Nephron (organoid): ENCODE data around the gene ACVR1B.
A peak's percentile ranks its signal among the peaks of the same experiment; 100 is the strongest.

Experiments
- H3K27ac Mint-ChIP-seq, 3 experiments: 2 replicates each; pipeline ENCODE4 v1.8.0; 2020; ENCODE audit warnings: mixed read lengths in 3 of 3, mild to moderate bottlenecking in 2 of 3, moderate library complexity in 1 of 3
- H3K27me3 Mint-ChIP-seq: 2 replicates; pipeline ENCODE4 v1.8.0; 2021; ENCODE audit warnings: low read depth, mild to moderate bottlenecking, moderate library complexity, mixed read lengths
- H3K36me3 Mint-ChIP-seq: 2 replicates; pipeline ENCODE4 v1.8.0; 2020; ENCODE audit warnings: low read depth, mixed read lengths
- H3K4me1 Mint-ChIP-seq: 2 replicates; pipeline ENCODE4 v1.8.0; 2020; ENCODE audit warnings: mixed read lengths
- H3K4me3 Mint-ChIP-seq, 3 experiments: 2 replicates each; pipeline ENCODE4 v1.8.0; 2020; ENCODE audit warnings: mild to moderate bottlenecking in 3 of 3, mixed read lengths in 3 of 3, moderate library complexity in 2 of 3
- H3K9me3 Mint-ChIP-seq: 2 replicates; pipeline ENCODE4 v1.8.0; 2020; ENCODE audit warnings: mixed read lengths
- TF ChIP-seq, protein P1 (sequence below), 3 experiments: fragments of 200-600 bp; sonication (generic); IDR thresholded peaks; one replicate each; pipeline ENCODE4 v1.5.0; 2021; ENCODE audit warnings: antibody characterized with exemption in 3 of 3; ENCODE audit not compliant: unreplicated experiment in 3 of 3

ACVR1B gene

GRCh38 chr12:51922146-51922545 lies 29.4 kb upstream of the ACVR1B start:
- H3K36me3 Mint-ChIP-seq = no peaks in the 10 kb centered on the region
- TF ChIP-seq, protein P1, sequence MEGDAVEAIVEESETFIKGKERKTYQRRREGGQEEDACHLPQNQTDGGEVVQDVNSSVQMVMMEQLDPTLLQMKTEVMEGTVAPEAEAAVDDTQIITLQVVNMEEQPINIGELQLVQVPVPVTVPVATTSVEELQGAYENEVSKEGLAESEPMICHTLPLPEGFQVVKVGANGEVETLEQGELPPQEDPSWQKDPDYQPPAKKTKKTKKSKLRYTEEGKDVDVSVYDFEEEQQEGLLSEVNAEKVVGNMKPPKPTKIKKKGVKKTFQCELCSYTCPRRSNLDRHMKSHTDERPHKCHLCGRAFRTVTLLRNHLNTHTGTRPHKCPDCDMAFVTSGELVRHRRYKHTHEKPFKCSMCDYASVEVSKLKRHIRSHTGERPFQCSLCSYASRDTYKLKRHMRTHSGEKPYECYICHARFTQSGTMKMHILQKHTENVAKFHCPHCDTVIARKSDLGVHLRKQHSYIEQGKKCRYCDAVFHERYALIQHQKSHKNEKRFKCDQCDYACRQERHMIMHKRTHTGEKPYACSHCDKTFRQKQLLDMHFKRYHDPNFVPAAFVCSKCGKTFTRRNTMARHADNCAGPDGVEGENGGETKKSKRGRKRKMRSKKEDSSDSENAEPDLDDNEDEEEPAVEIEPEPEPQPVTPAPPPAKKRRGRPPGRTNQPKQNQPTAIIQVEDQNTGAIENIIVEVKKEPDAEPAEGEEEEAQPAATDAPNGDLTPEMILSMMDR (IDR thresholded peaks at IDR 0.05; ENCODE audit: unreplicated experiment in 3 of 3) = no peak
- H3K9me3 Mint-ChIP-seq = no peaks in the 10 kb centered on the region
- no peak overlapping the region for H3K4me3 Mint-ChIP-seq
- H3K27me3 Mint-ChIP-seq = peaks cover 5% of the 10 kb centered on the region
- peaks cover 72% of the 10 kb centered on the region for H3K4me1 Mint-ChIP-seq
- H3K27ac Mint-ChIP-seq = peak overlapping the region in 2 of 3 experiments; percentile 50 to 79

- Mint-ChIP-seq H3K4me1 (peaks cover 64% of the 10 kb centered on the region), H3K4me3 (no peak overlapping the region), H3K9me3 (no peaks in the 10 kb centered on the region), H3K27ac (peak overlapping the region in 2 of 3 experiments; percentile 50 to 79), H3K27me3 (peaks cover 5% of the 10 kb centered on the region), H3K36me3 (no peaks in the 10 kb centered on the region)
- TF ChIP-seq, protein P1 (IDR thresholded peaks at IDR 0.05; ENCODE audit: unreplicated experiment in 3 of 3) = no peak
These were observed 28.6 kb upstream of the ACVR1B start for GRCh38 chr12:51922762-51923505.

- Mint-ChIP-seq H3K4me1 (peaks cover 57% of the 10 kb centered on the region), H3K4me3 (no peak overlapping the region), H3K27ac (no peak overlapping the region), H3K9me3 (no peaks in the 10 kb centered on the region), H3K27me3 (peaks cover 5% of the 10 kb centered on the region), H3K36me3 (no peaks in the 10 kb centered on the region)
- TF ChIP-seq, protein P1 (IDR thresholded peaks at IDR 0.05; ENCODE audit: unreplicated experiment in 3 of 3) = peak; percentile 65 to 78 (median 69)
These were observed 27.8 kb upstream of the ACVR1B start for GRCh38 chr12:51923506-51924365.

DNA sequence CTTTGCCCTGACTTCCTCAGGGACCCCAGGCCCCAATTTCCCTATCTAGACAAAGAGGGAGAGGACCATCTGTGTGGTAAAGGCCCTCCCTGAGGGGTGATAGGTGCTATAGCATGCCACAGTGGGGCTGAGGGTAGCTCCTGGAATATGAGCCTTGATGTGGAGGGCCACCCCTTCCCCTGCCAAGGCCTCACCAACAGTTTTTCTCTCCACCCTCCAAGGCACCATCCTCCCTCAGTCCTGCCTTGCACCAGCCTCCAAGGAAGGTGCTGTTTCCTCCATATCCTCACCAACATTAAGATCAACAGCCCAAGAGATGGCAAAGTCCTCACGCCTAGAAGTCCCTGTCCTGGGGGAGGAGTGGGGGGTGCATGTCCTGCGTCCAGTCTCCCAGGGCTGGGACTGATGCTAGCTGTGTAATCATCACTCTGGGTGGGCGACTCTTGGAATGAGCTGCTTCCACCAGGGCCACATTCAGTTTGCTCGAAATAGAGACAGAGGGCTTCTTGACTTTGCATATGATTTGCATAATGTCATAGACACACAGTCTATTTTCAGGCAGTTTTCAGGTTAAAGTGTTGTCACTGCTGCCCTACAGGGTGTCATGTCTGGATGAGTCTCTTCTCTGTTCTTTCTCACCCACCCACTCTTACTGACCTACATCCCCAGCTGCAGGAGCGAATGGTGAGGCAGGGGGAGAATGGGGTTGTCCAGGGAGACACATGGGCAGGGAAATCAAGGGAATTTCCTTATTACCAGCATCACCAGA lies 26.8 kb upstream of the ACVR1B start:
- H3K9me3 Mint-ChIP-seq = no peaks in the 10 kb centered on the region
- no peak overlapping the region for H3K4me3 Mint-ChIP-seq
- no peaks in the 10 kb centered on the region for H3K36me3 Mint-ChIP-seq
- peaks cover 50% of the 10 kb centered on the region for H3K4me1 Mint-ChIP-seq
- H3K27me3 Mint-ChIP-seq = peaks cover 5% of the 10 kb centered on the region
- H3K27ac Mint-ChIP-seq = no peak overlapping the region
- TF ChIP-seq, protein P1 (IDR thresholded peaks at IDR 0.05; ENCODE audit: unreplicated experiment in 3 of 3) = no peak

DNA sequence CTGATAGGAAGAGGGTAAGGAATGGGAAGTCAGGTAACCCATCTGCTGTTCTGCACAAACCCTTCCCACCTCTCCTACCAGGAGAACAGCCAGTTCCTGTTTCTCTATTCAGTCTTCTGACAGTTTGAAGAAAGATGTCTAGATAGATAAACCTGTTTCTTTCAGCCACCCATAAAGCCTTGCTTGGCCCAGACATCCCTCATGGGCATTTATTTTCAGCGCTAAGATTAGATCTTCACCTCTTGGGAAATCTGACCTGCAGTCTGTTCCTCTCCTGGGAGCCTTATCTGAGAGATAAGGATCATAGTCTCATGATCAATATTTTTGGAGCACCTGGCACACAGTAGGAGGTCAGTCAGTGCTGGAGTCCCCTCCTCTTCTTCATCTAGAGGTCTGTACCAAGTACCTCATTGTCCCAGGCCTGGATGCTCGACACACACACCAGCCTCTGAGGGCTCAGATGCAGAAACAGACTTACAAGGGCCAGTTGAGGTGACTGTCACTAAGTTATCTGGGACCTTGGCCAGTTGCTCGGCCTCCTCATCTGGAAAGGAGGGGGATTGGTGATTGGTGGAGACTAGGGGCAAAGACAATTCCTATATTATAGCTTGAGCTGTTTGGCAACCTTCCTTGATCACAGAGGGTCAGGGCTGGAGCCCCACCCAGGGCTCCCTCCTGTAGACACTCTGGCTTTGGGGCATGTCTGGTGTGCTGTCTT lies 26.0 kb upstream of the ACVR1B start:
- Mint-ChIP-seq H3K27ac (peak overlapping the region in 1 of 3 experiments; percentile 6), H3K36me3 (no peaks in the 10 kb centered on the region), H3K27me3 (peaks cover 5% of the 10 kb centered on the region), H3K4me3 (no peak overlapping the region), H3K4me1 (peaks cover 43% of the 10 kb centered on the region), H3K9me3 (no peaks in the 10 kb centered on the region)
- TF ChIP-seq, protein P1 (IDR thresholded peaks at IDR 0.05; ENCODE audit: unreplicated experiment in 3 of 3) = no peak
